ENCODE data around the gene TAS1R3. TPM values are rescaled to one million over a fixed set of nuclear protein-coding genes. Genes with fewer than 3 reads are reported as not detected.

The TAS1R3 gene
- total RNA-seq, 1 experiment from 2014 or later, result 0.31 TPM

GRCh38 chr1:1365875-1366698, 35.0 kb downstream of the TAS1R3 start:
- H3K36me3 ChIP-seq (ENCODE audit: control insufficient read depth, insufficient read depth, low read length), result no peaks in the 10 kb centered on the region
- peaks cover 12% of the 10 kb centered on the region for H3K4me1 ChIP-seq (ENCODE audit: control insufficient read depth, insufficient read depth, low read length)
- H3K27ac ChIP-seq (ENCODE audit: low read length), result no peak overlapping the region
- in situ Hi-C loops (cut with HindIII; ENCODE audit: low pct_unique_long_range_greater_than_20kb, low sequenced_read_pairs), result no loop called here
- no peak for TF ChIP-seq REST (IDR thresholded peaks at IDR 0.05; ENCODE audit: insufficient read depth in 1 of 2, low read depth in 2 of 2, low read length in 1 of 2)
- TF ChIP-seq CTCF (IDR thresholded peaks at IDR 0.05), result no peak
- TF ChIP-seq TCF7L2 (IDR thresholded peaks at IDR 0.05; ENCODE audit: low read depth, low read length), result no peak
- TF ChIP-seq POLR2AphosphoS5 (IDR thresholded peaks at IDR 0.05; ENCODE audit: low read depth, low read length), result no peak
- TF ChIP-seq SIN3A (IDR thresholded peaks at IDR 0.05; ENCODE audit: borderline replicate concordance, insufficient read depth, low read depth, low read length), result no peak
- CTCF ChIA-PET, result no interaction called here
- H3K9me3 ChIP-seq (ENCODE audit: control insufficient read depth, insufficient read depth, low read depth, low read length), result no peaks in the 10 kb centered on the region
- no peaks in the 10 kb centered on the region for H3K27me3 ChIP-seq (ENCODE audit: control insufficient read depth, insufficient read depth, low read length)
- TSS peak; percentile 76 for BruUV-seq (replicated peaks)
- POLR2A ChIA-PET, result no interaction called here
- intact Hi-C loops (cut with micrococcal nuclease; ENCODE audit: unreplicated experiment), result no loop called here
- ATAC-seq (no peak), DNase-seq (ENCODE audit: low read depth, low spot score) (no peak)
- no peak overlapping the region for H3K4me3 ChIP-seq (ENCODE audit: low read depth in 2 of 2, low read length in 2 of 2)

GRCh38 chr1:1366699-1367066, 35.6 kb downstream of the TAS1R3 start:
- no TSS peak for BruUV-seq (replicated peaks)
- no peaks in the 10 kb centered on the region for H3K9me3 ChIP-seq (ENCODE audit: control insufficient read depth, insufficient read depth, low read depth, low read length)
- POLR2A ChIA-PET, result no interaction called here
- peaks cover 7% of the 10 kb centered on the region for H3K4me1 ChIP-seq (ENCODE audit: control insufficient read depth, insufficient read depth, low read length)
- H3K36me3 ChIP-seq (ENCODE audit: control insufficient read depth, insufficient read depth, low read length), result no peaks in the 10 kb centered on the region
- no peak overlapping the region for H3K27ac ChIP-seq (ENCODE audit: low read length)
- DNase-seq (ENCODE audit: low read depth, low spot score) (no peak), ATAC-seq (no peak)
- CTCF ChIA-PET, result no interaction called here
- H3K27me3 ChIP-seq (ENCODE audit: control insufficient read depth, insufficient read depth, low read length), result no peaks in the 10 kb centered on the region
- no peak overlapping the region for H3K4me3 ChIP-seq (ENCODE audit: low read depth in 2 of 2, low read length in 2 of 2)
- in situ Hi-C loops (cut with HindIII; ENCODE audit: low pct_unique_long_range_greater_than_20kb, low sequenced_read_pairs), result no loop called here
- intact Hi-C loops (cut with micrococcal nuclease; ENCODE audit: unreplicated experiment), result no loop called here
- no peak for TF ChIP-seq REST (IDR thresholded peaks at IDR 0.05; ENCODE audit: insufficient read depth in 1 of 2, low read depth in 2 of 2, low read length in 1 of 2)
- no peak for TF ChIP-seq POLR2AphosphoS5 (IDR thresholded peaks at IDR 0.05; ENCODE audit: low read depth, low read length)
- TF ChIP-seq SIN3A (IDR thresholded peaks at IDR 0.05; ENCODE audit: borderline replicate concordance, insufficient read depth, low read depth, low read length), result no peak
- no peak for TF ChIP-seq TCF7L2 (IDR thresholded peaks at IDR 0.05; ENCODE audit: low read depth, low read length)
- TF ChIP-seq CTCF (IDR thresholded peaks at IDR 0.05), result no peak
